ENCODE data around the gene C1orf167.
A peak's percentile ranks its signal among the peaks of the same experiment; 100 is the strongest.
"Not testable (repeated sequence)": the region's sequence is repeated elsewhere in the genome, so short reads cannot be mapped to it uniquely, and the experiment has no call there.

C1orf167 gene

GRCh38 chr1:11800756-11801433 lies 38.9 kb downstream of the C1orf167 start:
- no peak for DNase-seq (ENCODE audit: low read depth in 3 of 3)

- no peak for DNase-seq (ENCODE audit: low read depth in 3 of 3)
Observed at GRCh38 chr1:11802616-11802972, 40.6 kb downstream of the C1orf167 start.

GRCh38 chr1:11802973-11803885 lies 41.2 kb downstream of the C1orf167 start:
- DNase-seq (ENCODE audit: low read depth in 3 of 3), result peak; percentile 18 to 69 (median 33)

GRCh38 chr1:11803924-11804665 lies 42.1 kb downstream of the C1orf167 start:
- not testable (repeated sequence) for DNase-seq (ENCODE audit: low read depth in 3 of 3)

- DNase-seq (ENCODE audit: low read depth in 3 of 3), result peak in 1 of 3 donors; percentile 3
Observed at GRCh38 chr1:11804666-11805421, 42.9 kb downstream of the C1orf167 start.

- DNase-seq (ENCODE audit: low read depth in 3 of 3), result peak; percentile 97 to 99 (median 98)
Observed at GRCh38 chr1:11805422-11806306, 43.7 kb downstream of the C1orf167 start, which contains the start of the genes CLCN6 and MTHFR. Gene CLCN6 (plus strand): TSS chr1:11806191. CDS start chr1:11806263, 72 bp downstream. Gene MTHFR (minus strand): TSS chr1:11805964. CDS start chr1:11803116, 2,848 bp downstream.

GRCh38 chr1:11806307-11806936 lies 44.4 kb downstream of the C1orf167 start:
- no peak for DNase-seq (ENCODE audit: low read depth in 3 of 3)

GRCh38 chr1:11807133-11807532 lies 45.1 kb downstream of the C1orf167 start:
- no peak for DNase-seq (ENCODE audit: low read depth in 3 of 3)

GRCh38 chr1:11813021-11813420 lies 51.0 kb downstream of the C1orf167 start:
- no peak for DNase-seq (ENCODE audit: low read depth in 3 of 3)

GRCh38 chr1:11817192-11817591 lies 55.2 kb downstream of the C1orf167 start:
- no peak for DNase-seq (ENCODE audit: low read depth in 3 of 3)

- DNase-seq (ENCODE audit: low read depth in 3 of 3), result no peak
Observed at GRCh38 chr1:11822091-11822490, 60.1 kb downstream of the C1orf167 start.

- no peak for DNase-seq (ENCODE audit: low read depth in 3 of 3)
Observed at GRCh38 chr1:11823366-11824137, 61.6 kb downstream of the C1orf167 start.

- no peak for DNase-seq (ENCODE audit: low read depth in 3 of 3)
Observed at GRCh38 chr1:11825131-11825530, 63.1 kb downstream of the C1orf167 start.

GRCh38 chr1:11826946-11827345 lies 65.0 kb downstream of the C1orf167 start:
- DNase-seq (ENCODE audit: low read depth in 3 of 3), result no peak

GRCh38 chr1:11828511-11828910 lies 66.5 kb downstream of the C1orf167 start:
- no peak for DNase-seq (ENCODE audit: low read depth in 3 of 3)

GRCh38 chr1:11831945-11832725 lies 70.1 kb downstream of the C1orf167 start:
- DNase-seq (ENCODE audit: low read depth in 3 of 3), result no peak

- no peak for DNase-seq (ENCODE audit: low read depth in 3 of 3)
Observed at GRCh38 chr1:11833497-11833896, 71.5 kb downstream of the C1orf167 start.

- no peak for DNase-seq (ENCODE audit: low read depth in 3 of 3)
Observed at GRCh38 chr1:11833900-11834299, 71.9 kb downstream of the C1orf167 start.
